ENCODE results near the gene SLC6A18.

The SLC6A18 gene

DNA sequence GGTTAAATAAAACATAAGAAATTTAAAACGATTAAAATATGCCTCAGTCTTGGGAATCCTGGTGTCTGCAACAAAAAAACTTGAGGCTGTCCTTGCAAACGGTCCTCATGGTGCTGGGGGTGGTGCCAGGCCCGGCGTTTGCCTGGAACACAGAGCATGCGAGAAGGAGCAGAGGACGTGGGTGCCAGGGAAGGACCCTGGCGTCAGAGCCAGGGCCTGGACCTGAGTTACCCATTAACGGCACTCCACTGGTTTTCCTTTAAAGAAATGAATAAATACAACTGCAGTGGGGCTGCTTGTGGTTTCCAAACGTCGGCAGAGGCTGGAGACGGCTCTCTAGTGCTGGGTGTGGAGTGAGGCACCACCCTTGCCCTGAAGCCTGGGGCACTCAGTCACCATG is at the start of gene SLC6A18:
SLC6A18 (plus strand) TSS at position 301 of the 400 bp plus-strand sequence; CDS start at position 398, 97 bp downstream.
- DNase-seq: no peak

DNA sequence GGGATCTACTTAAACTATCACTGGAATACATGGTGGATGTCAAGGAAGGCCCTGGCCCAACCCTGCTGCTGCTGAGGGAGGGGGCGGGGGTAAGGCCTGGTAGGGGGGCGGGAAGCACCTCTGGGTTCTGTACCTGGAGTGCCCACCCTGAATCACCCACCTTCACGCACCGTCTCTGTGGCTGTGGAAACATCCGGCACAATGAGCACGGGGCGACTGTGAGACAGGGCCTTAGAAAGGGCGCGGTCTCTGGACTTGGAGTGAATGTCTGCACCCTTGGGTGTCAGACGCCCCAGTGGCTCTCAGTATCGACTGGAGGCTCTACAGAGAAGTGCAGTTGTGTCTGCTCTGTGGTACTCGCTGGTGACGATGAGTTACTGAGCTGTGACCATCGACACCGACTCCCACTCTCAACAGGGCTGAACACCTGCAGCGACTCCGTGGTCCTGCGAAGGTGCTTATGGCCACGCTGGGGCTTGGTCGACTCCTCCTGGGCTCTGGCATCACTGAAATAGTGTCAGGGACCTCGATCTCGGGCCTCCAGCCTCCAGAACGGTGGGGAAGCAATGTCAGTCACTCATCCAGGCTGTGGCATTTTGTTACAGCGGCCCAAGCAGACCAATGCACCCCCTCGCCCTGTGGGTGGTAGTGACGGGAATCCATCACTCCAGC is 49.2 kb upstream of the SLC6A18 start:
- DNase-seq: no peak

- DNase-seq: no peak
Measured at GRCh38 chr5:1176473-1177391, 48.4 kb upstream of the SLC6A18 start.

- no peak for DNase-seq
Measured at GRCh38 chr5:1177826-1178528, 47.2 kb upstream of the SLC6A18 start.

DNA sequence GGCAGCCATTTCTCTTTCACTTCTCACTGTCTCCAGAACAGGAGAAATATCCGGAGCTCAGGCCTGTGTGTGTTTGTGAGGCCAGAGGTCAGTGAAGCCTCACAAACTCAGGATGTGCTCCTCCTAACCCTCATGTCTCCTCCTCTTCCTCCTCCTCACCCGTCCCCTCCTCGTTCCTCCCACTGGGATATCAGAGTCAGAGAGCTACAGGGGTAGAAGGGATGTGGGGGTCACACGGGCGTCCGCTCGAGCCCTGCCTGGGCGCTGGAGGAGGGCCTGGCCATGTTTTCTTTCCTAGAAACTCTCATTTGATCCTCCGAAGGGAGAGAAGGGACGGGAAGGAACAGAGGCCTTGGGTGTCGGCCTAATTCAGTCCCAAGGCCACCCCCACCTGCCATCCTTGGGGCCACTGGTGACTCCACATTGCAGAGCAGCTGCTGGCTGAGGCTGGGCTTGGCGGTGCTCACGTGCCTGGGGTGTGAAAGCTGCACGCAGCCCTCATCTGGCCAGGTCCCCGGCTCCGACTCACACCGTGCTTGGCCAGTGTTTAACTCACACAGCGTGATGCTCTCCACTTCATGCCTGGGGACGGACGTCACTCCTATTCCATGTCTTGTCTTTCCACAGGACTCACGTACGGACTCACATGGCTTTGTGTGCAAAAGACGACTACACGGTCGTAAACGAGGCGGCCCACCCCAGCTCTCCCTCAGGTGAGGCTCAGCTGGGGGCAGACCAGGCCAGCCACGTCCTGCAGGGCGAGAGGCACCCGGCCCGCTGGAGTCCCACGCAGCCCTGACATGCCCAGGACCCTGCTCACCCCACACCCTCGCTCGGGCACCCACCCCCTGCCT is 46.4 kb upstream of the SLC6A18 start:
- DNase-seq: no peak

- DNase-seq: no peak
Measured at GRCh38 chr5:1179383-1179715, 45.8 kb upstream of the SLC6A18 start.

GRCh38 chr5:1180096-1180495 is 45.1 kb upstream of the SLC6A18 start:
- DNase-seq: no peak

DNA sequence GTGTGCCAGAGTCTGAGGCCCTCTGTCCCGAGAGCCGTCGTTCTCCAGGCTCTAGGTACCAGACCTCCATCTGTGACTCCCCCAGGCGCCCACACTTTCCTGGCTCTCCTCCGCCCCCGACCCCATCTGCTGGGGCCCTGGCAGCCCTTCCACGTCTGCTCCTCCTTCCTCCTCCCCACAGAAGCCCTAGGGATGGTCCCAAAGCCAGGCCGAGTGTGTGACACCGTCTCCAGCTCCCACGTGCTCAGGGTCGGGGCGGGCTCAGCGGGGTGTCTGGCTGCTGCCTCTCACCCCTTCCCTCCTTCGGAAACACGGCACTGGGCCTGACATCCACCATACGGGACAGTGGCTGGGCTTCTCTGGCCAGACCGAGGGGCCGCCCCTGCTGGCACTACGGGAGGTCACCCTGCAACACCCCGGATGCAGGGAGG is 44.3 kb upstream of the SLC6A18 start:
- no peak for DNase-seq

DNA sequence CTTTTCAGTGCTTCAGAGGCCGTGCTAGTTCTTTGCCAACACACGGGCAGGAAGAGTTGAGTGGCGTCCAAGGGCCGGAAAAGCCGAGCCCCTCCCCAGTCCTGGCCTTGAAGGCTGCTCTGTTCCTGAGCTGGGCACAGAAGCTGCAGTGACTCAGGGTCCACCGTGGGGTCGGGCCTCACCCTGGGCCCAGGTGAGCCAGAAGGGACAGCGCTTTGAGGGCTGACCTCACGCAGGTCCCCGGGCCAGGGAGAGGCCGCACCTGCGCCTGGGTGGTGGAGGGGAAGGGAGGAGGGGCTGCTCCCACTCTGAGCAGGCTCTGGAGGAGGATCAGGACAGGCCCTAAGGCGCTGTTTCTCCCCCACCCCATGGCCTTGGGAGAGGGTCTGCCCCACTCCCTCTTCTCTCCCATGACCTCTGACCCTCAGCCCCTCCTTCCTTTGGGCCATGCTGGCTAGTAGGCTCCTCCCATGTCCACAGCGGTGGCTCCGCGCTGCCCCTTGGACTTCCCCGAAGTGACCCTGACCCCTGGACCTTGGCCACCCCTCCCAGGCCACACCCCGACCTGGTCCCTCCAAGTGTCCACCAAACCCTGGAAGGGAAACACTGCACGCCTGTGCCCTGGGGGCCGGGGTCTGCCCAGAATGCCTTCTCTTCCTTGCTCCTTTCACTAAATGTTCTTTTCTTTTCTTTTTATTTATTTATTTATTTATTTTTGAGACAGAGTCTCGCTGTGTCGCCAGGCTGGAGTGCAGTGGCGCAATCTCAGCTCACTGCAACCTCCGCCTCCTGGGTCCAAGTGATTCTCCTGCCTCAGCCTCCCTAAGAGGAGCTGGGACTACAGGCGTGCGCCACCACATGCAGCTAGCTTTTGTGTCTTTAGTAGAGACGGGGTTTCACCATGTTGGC is 43.5 kb upstream of the SLC6A18 start:
- DNase-seq: no peak

GRCh38 chr5:1182360-1182632 is 42.9 kb upstream of the SLC6A18 start:
- DNase-seq: no peak

DNA sequence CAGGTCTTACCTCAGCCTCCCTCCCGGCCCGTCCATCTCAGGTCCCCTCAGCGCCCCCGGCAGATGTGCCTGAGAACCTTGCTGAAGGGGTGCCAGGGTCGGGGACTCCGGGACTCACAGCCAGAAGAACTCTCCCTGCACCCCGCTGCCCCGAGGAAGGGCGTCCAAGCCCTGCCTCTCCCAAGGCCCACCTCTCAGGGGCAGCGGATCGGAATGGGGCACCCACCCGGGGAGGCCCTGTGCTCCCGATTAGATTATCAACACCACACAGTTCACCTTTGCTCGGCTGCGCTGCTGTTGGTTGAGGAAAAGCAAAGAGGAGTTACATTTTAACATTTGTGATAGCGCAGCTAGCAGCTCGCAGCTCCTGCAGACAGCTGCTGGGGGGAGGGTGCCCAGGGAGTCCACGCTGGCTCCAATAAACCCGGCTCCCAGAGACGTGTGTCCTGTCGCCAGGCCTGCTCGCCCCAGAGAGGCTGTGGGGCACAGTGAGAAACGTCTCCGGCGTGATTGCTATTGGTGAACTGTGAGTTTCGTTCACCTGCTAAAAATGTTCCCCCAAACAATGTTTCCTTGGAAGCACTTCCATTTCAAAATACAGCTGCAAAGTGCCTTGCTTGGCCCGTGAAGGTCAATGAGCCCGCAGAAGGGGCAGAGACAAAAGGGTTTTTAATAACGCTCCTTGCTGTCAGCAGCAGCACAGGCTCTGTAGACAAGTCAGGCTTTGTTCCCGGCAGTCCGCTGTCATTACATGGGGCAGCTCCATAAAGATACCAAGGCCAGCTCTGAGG is 42.4 kb upstream of the SLC6A18 start:
- DNase-seq: no peak

- DNase-seq: no peak
Measured at GRCh38 chr5:1183424-1184162, 41.6 kb upstream of the SLC6A18 start.

GRCh38 chr5:1184163-1184470 is 41.1 kb upstream of the SLC6A18 start:
- DNase-seq: no peak

GRCh38 chr5:1184481-1184880 is 40.7 kb upstream of the SLC6A18 start:
- no peak for DNase-seq

DNA sequence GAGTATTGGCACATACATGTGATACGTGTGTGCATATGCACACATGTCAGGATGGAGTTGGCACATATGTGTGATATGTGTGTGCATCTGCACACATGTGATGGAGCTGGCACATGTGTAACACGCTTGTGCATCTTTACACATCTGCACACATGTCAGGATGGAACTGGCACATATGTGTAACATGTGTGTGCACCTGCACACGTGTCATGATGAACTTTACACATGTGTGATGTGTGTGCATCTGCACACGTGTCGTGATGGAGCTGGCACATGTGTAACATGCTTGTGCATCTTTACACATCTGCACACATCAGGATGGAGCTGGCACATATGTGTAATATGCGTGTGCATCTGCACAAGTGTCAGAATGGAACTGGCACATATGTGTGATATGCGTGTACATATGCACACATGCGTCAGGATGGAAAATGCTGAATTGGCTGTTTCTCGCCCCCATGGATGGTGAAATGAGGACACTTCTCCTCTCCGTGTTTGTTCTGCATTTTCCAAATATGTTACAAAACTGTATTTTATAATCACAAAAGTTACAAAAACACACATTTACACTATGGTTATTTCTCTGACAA is 40.0 kb upstream of the SLC6A18 start:
- DNase-seq: no peak

GRCh38 chr5:1185629-1186350 is 39.4 kb upstream of the SLC6A18 start:
- no peak for DNase-seq

DNA sequence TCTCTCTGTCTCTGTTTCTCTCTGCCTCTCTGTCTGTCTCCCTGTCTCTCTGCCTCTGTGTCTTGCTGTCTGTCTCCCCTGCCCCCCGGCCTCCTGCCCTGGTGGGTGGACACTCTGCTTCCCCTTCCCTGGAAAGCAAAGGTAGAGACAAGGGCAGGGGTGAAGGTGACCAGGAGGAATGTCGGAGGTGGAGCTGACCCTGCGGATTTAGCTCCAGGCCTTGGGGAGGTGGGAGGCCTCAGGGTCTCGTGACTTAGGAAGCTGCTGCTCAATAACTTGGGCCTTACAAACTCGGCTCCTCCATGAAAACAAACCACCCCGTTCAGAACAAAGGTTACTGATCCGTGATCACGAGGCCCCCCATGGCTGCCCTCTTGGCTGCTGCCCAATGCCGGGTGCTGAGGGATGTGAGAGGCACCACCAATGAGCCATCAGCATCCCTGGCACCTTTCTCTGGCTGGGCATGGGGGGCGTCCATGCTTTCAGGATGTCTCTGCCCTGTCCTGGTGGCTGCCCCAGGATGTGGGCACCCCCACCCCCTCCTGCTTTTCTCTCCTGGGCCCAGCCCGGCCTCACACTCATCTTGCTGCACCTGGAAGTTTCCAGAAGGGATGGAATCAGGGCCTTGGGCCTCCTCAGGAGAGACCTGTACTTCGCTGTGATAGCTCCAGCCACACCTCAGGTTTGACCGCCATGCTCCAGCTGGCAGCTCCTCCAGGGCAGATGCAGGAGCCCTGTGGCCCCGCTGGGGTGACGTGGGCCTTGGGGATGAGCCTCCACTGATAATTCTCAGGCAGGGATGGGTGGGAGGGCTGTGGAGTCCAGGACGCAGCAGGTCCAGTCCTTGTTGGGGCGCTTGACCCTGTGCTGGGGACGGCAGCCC is 38.6 kb upstream of the SLC6A18 start:
- DNase-seq: no peak

DNA sequence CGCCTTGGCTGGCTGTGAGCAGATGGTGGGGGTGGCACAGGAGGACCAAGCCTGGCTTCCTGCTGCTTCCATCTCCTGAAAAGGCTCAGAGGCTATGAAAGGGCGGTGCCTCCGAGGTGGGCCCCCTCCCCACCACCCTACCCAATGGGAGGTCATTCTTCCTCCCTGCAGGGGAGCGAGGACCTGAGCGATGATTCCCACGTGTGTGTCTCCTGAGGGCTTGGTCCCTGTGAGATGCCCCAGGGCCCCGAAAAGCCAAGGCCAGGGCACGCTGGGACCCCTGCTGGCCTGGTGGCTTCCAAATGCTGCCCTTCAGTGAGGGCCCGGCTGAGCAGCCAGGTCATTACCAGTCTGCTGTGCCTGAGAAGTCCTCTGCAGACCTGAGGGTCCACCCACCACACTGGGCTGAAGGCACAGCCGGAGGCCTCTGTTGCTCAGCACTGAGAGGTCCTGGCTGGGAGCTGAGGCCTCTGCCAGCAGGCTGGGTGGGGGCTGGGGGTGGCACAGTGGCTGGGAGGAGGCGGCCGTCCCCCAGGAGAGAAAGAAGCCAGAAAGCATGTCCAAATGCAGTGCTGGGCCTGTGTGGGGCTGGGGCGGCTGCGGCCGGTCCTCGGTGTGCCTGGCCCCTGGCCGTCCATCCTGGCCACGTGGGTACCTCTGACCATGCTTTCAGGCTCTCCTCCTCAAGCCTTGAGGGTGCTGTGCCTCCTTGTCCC is 37.8 kb upstream of the SLC6A18 start:
- DNase-seq: no peak

All from NCI-H1105 (cell line).